Uterus (tissue), 4 donors: ENCODE measurements around the gene AP1S3. TPM values are rescaled to one million over a fixed set of nuclear protein-coding genes. Genes with fewer than 3 reads are reported as not detected.

Experiments used
- DNase-seq, 2 donors: peaks; one replicate each; pipeline ENCODE4 v3.0.0-alpha.2; 2019 to 2020
- H3K27ac ChIP-seq, 2 donors: fragments of 200-600 bp; sonication (generic); 1 replicate in 1 of 2; 2 replicates in 1 of 2; pipeline ENCODE4 v1.5.1; 2016 to 2018
- H3K27me3 ChIP-seq, 2 donors: fragments of 200-600 bp; sonication (generic); one replicate each; pipeline ENCODE4 v1.5.1; 2018 to 2019; ENCODE audit warnings: control low read depth in 1 of 2
- H3K36me3 ChIP-seq, 2 donors: fragments of 200-600 bp; sonication (generic); one replicate each; pipeline ENCODE4 v1.5.1; 2019; ENCODE audit warnings: control low read depth in 1 of 2
- H3K4me1 ChIP-seq, 2 donors: fragments of 200-600 bp; sonication (generic); one replicate each; pipeline ENCODE4 v1.5.1; 2018 to 2019; ENCODE audit warnings: control low read depth in 1 of 2
- H3K4me3 ChIP-seq, 2 donors: fragments of 200-600 bp; sonication (generic); 1 replicate in 1 of 2; 2 replicates in 1 of 2; pipeline ENCODE4 v1.5.1; 2018 to 2019; ENCODE audit warnings: mild to moderate bottlenecking in 1 of 2
- H3K9me3 ChIP-seq, 2 donors: fragments of 200-600 bp; sonication (generic); one replicate each; pipeline ENCODE4 v1.5.1; 2019; ENCODE audit warnings: control low read depth in 1 of 2
- POLR2A ChIP-seq, 2 donors: fragments of 450-650 bp; IDR thresholded peaks; one replicate each; pipeline ENCODE4 v1.6.1; 2016; ENCODE audit warnings: antibody characterized with exemption in 2 of 2, mild to moderate bottlenecking in 1 of 2, moderate library complexity in 1 of 2
- intact Hi-C: fragments of 100-400 bp; cut with DNase I; formaldehyde crosslinking; loops from one replicate; pipeline ENCODE4 v1.15.1; 2023; ENCODE audit warnings: low total_unique reads
- total RNA-seq, 4 donors: library from RNA; depleted of rRNA in 3 of 4; stranded (reverse); fragments of >200 nt in 3 of 4; gene quantifications; one replicate each; pipeline versions ENCODE4 v1.1.0 to v1.2.4, GENCODE V29; 2014 to 2023
- TF ChIP-seq, protein P1 (sequence below), 4 experiments: fragments of 200-600 bp in 2 of 4; fragments of 450-650 bp in 2 of 4; sonication (generic) in 2 of 4; IDR thresholded peaks; one replicate each; pipeline ENCODE4 v1.5.1; 2016 to 2019; ENCODE audit warnings: antibody characterized with exemption in 4 of 4, mild to moderate bottlenecking in 2 of 4, moderate library complexity in 1 of 4
- donor health status: DM: yes; HTN: yes; CAD: no.

Gene AP1S3
- total RNA-seq, 4 donors from 2014 or later: 2.0 to 5.6 TPM; not detected in 2

DNA sequence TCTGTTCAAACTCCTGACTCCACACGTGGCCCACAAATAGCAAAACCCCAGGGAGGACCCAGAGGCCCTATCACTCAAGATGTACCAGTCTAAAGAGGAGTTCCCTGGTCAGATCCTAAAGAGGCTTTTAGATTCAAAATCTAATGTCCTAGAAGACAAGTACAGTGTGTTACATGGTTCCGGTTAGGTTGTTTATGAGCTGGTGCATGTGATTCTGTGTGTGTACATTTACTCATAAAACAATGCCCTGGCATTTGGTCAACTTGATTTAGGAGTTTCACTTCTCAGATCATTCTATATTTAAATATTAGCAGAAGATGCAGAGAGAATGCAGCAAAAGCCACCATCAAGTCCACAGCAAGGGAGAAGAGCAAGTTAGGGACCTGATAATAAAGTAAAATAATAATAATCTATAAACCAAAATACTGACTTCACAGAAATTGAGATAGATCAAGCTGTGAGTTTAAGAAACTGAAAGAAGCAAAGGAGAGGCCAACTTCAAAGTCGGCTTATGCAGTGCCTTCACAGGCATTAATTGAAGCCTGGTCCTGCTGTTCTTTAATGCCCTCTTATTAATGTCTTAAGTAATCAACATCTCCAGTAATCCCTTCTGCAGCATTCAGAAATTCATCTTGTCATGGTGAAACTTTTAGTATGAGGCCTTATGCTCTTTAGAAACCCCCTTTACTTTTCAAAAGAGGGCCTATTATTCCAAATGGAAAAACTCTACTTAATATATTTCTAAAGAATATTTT is 4.2 kb upstream of the AP1S3 start:
- intact Hi-C loops: no loop called here
- TF ChIP-seq, protein P1, sequence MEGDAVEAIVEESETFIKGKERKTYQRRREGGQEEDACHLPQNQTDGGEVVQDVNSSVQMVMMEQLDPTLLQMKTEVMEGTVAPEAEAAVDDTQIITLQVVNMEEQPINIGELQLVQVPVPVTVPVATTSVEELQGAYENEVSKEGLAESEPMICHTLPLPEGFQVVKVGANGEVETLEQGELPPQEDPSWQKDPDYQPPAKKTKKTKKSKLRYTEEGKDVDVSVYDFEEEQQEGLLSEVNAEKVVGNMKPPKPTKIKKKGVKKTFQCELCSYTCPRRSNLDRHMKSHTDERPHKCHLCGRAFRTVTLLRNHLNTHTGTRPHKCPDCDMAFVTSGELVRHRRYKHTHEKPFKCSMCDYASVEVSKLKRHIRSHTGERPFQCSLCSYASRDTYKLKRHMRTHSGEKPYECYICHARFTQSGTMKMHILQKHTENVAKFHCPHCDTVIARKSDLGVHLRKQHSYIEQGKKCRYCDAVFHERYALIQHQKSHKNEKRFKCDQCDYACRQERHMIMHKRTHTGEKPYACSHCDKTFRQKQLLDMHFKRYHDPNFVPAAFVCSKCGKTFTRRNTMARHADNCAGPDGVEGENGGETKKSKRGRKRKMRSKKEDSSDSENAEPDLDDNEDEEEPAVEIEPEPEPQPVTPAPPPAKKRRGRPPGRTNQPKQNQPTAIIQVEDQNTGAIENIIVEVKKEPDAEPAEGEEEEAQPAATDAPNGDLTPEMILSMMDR (IDR thresholded peaks at IDR 0.05): no peak
- no peak for TF ChIP-seq POLR2A (IDR thresholded peaks at IDR 0.05)
- Histone ChIP-seq H3K4me1 (peaks cover 0 to 5% of the 10 kb centered on the region in 2 donors), H3K36me3 (no peaks in the 10 kb centered on the region), H3K27me3 (no peaks in the 10 kb centered on the region), H3K9me3 (no peaks in the 10 kb centered on the region), H3K27ac (no peak overlapping the region), H3K4me3 (no peak overlapping the region)
- no peak for DNase-seq

GRCh38 chr2:223835701-223836532 is 1.5 kb downstream of the AP1S3 start:
- Histone ChIP-seq H3K27ac (no peak overlapping the region), H3K27me3 (no peaks in the 10 kb centered on the region), H3K9me3 (no peaks in the 10 kb centered on the region), H3K36me3 (no peaks in the 10 kb centered on the region), H3K4me3 (no peak overlapping the region), H3K4me1 (peaks cover 0 to 6% of the 10 kb centered on the region in 2 donors)
- TF ChIP-seq POLR2A (IDR thresholded peaks at IDR 0.05): no peak
- TF ChIP-seq, protein P1 (IDR thresholded peaks at IDR 0.05): no peak
- intact Hi-C loops: no loop called here
- no peak for DNase-seq

- intact Hi-C loops: no loop called here
- DNase-seq: no peak
- Histone ChIP-seq H3K36me3 (no peaks in the 10 kb centered on the region), H3K4me3 (no peak overlapping the region), H3K9me3 (no peaks in the 10 kb centered on the region), H3K4me1 (peaks cover 0 to 6% of the 10 kb centered on the region in 2 donors), H3K27me3 (no peaks in the 10 kb centered on the region), H3K27ac (no peak overlapping the region)
- TF ChIP-seq POLR2A (IDR thresholded peaks at IDR 0.05): no peak
- TF ChIP-seq, protein P1 (IDR thresholded peaks at IDR 0.05): no peak
Measured at GRCh38 chr2:223834431-223834830, 3.0 kb downstream of the AP1S3 start.

GRCh38 chr2:223832241-223832903 is 5.0 kb downstream of the AP1S3 start:
- TF ChIP-seq, protein P1 (IDR thresholded peaks at IDR 0.05): no peak
- no peak for TF ChIP-seq POLR2A (IDR thresholded peaks at IDR 0.05)
- H3K9me3 ChIP-seq: no peaks in the 10 kb centered on the region
- no peaks in the 10 kb centered on the region for H3K27me3 ChIP-seq
- H3K4me1 ChIP-seq: peaks cover 0 to 6% of the 10 kb centered on the region in 2 donors
- no peak overlapping the region for H3K27ac ChIP-seq
- intact Hi-C loops: no loop called here
- H3K36me3 ChIP-seq: no peaks in the 10 kb centered on the region
- no peak for DNase-seq
- no peak overlapping the region for H3K4me3 ChIP-seq
